ENCODE measurements around the gene GNA14. TPM values are rescaled to one million over a fixed set of nuclear protein-coding genes. Genes with fewer than 3 reads are reported as not detected.
"Not testable (repeated sequence)": the region's sequence is repeated elsewhere in the genome, so short reads cannot be mapped to it uniquely, and the experiment has no call there.

GNA14 gene
- 8.0 TPM for total RNA-seq

DNA sequence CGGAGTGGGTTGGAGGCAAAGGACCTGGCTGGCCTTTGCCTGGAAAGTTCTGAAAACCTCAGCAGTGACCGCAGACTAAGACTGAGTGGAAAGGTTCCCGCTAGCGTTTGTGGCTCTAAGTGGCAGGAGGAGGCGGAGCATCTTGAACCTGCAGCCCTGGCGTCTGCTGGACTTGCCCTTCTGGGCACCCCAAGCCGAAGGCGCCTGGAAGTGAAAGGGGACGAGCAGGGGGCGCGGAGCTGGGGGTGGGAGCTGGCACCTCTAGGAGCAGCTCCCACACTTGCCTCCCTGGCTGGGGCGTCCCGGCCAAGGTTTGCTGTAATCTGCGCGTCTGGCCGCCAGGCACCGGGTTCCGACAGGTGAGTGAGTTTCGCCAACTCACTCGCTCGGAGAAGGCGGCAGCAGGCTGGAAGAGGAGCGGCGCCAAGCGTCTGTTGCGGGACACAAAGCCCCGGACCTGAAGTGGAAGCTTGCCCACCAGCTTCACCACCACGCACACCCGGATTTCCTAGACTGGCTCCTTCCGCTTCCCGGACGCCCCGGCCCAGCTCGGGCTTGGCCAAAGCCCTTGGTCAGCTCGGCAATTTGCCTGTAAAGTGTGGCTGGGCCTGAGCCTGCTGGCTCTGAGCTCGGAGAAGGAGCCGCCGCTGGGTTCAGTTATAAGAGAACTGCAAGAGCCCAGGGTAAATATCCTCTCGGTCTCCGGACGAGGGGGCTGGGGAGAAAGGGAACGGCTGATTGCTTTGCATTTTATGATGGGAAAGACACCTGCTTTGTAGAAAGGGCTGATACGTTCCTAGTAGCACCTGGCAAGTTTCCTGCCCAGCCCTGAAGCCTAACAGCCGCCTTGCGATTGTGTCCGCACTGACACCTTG lies at the start of gene GNA14:
GNA14 (minus strand) TSS at position 89 of the 875 bp plus-strand sequence. CDS start 529 bp downstream, outside the sequence.
- intact Hi-C loops (cut with DNase I) = no loop called here
- DNase-seq (ENCODE audit: low spot score) (peak; percentile 71), ATAC-seq (peak; percentile 78)

DNA sequence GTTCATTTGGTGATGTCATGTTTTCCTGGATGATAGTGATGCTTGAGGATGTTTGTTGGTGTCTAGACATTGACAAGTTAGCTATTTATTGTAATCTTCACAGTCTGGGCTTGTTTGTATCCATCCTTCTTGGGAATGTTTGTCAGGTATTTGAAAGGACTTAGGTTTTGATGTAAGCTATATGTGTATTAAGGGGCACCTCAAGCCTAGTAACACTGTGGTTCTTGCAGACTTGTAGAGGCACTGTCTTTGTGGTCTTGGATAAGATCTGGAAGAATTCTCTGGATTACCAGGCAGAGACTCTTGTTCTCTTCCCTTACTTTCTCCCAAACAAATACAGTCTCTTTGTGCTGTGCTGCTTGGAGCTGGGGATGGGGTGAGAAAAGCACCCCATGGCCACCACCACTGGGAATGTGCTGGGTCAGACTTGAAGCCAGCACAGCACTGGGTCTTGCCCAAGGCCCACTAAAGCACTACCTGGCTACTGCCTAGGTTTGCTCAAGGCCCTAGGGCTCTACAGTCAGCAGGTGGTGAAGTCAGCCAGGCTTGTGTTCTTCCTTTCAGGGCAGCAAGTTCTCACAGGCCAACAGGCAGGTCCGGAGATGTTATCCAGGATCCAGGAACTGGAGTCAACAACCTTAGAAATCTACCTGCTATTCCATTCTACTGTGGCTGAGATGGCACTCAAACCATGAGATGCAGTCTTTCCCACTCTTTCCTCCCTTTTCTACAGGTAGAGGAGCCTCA lies 49.3 kb upstream of the GNA14 start:
- intact Hi-C loops (cut with DNase I) = no loop called here
- DNase-seq (ENCODE audit: low spot score) (no peak), ATAC-seq (no peak)

DNA sequence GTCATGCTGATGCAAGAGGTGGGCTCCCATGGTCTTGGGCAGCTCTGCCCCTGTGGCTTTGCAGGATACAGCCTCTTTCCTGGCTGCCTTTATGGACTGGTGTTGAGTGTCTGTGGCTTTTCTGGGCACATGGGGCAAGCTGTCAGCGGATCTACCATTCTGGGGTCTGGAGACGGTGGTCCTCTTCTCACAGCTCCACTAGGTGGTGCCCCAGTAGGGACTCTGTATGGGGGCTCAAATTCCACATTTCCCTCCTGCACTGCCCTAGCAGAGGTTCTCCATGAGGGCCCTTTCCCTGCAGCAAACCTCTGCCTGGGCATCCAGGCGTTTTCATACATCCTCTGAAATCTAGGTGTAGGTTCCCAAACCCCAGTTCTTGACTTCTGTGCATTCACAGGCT lies 42.6 kb upstream of the GNA14 start:
- ATAC-seq; intact Hi-C loops (cut with DNase I); DNase-seq (ENCODE audit: low spot score): not testable (repeated sequence)

DNA sequence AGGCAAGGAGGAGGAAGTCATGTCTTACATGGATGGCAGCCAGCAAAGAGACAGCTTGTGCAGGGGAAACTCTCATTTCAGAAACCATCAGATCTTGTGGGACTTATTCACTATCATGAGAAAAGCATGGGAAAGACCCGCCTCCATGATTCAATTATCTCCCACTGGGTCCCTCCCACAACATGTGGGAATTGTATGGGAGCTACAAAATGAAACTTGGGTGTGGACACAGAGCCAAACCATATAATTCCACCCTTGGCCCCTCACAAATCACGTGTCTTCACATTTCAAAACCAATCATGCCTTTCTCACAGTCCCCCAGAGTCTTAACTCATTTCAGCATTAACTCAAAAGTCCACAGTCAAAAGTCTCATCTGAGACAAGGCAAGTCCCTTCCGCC lies 42.0 kb upstream of the GNA14 start:
- ATAC-seq; DNase-seq (ENCODE audit: low spot score); intact Hi-C loops (cut with DNase I): not testable (repeated sequence)

DNA sequence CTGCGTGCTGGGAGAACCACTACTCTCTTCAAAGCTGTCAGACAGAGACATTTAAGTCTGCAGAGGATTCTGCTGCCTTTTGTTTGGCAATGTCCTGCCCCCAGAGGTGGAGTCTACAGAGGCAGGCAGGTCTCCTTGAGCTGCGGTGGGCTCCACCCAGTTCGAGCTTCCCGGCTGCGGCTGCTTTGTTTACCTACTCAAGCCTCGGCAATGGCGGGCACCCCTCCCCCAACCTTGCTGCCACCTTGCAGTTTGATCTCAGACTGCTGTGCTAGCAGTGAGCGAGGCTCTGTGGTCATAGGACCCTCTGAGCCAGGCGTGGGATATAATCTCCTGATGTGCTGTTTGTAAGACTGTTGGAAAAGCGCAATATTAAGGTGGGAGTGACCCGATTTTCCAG lies 39.6 kb upstream of the GNA14 start:
- DNase-seq (ENCODE audit: low spot score); ATAC-seq; intact Hi-C loops (cut with DNase I): not testable (repeated sequence)

DNA sequence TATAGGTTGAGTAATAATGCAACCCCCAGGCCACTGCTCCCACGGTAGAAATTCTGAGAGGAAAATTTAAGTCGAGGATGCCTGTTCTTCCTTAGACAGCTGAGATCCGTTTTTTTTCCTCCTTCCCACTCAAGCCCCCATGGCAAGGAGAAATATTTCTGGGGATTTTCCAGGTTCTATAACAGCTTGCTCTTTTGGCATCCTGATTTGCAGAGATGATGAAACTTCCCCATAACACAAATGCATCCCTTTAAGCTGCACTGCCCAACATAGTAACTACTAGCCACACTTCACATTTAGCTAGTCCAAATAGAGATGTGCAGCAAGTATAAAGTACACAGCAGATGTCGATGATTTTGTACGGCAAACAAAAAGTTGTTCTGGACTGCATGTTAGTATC lies 32.5 kb upstream of the GNA14 start:
- intact Hi-C loops (cut with DNase I) = no loop called here
- ATAC-seq (no peak), DNase-seq (ENCODE audit: low spot score) (no peak)

DNA sequence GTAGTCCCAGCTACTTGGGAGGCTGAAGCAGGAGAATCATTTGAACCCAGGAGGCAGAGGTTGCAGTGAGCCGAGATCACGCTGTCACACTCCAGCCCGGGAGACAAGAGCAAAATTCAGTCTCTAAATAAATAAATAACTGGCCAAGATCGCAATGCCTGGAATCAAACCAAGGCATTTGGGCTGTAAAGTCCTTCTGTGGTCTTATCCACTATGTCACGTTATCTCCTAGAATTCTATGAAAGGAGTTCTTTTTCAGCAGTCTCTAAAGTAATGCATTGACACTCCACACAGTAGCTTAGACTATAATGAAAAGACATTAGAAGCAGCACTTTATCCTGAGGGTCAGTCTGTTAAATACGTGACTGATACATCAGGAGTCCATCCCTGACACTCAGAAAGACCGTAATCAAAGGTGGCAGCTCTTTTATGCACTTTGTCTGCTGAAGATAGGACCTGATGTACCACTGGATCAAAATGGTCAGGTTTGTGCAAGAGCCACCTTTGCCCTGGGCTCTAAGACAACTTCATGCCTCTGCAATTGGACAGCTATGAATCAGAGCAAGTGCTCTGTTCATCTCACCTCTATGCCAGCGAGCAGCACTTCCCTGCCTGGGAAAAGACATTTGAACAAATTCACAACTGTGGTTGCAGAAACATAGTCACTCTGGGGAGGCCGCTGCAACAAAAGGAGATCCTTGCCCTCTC lies 31.7 kb upstream of the GNA14 start:
- intact Hi-C loops (cut with DNase I) = no loop called here
- no peak for ATAC-seq
- no peak for DNase-seq (ENCODE audit: low spot score)

DNA sequence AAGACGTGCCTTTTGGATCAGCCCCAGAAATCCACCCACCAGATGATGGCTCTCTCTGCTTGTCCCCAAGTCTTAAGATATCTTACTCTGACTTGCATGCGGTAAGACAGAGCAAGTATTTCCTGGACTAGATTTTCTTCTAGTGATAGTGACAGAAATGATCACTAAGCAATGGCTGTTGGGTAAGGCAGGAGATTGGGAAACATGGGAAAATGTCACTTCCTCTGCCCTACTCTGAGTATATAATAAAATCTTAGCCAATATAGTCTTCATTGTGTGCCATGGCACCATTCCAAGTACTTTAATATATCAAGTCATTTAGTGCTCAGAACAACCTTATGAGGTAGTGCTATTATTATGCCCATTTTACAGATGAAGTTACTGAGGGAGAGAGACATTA lies 31.0 kb upstream of the GNA14 start:
- no peak for ATAC-seq
- intact Hi-C loops (cut with DNase I) = no loop called here
- DNase-seq (ENCODE audit: low spot score) = no peak

DNA sequence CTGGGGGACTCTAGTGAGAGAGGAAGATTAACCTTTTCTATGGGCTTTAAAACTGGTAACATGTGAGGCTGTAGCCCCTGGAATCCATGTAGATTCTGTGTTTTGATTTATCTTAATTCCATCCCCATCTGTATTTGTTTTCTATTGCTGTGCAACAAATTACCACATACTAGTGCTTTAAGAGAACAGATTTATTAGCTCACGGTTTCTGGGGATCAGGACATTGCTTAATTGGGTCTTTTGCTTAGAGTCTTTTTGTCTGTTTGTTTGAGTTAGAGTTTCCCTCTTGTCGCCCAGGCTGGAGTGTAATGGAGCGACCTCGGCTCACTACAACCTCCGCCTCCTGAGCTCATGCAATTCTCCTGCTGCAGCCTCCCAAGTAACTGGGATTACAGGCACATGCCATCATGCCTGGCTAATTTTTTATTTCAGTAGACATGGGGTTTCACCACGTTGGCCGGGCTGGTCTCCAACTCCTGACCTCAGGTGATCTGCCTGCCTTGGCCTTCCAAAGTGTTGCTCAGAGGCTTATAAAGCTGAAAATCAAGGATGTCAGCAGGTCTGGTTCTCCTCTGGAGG lies 29.9 kb upstream of the GNA14 start:
- ATAC-seq = no peak
- intact Hi-C loops (cut with DNase I) = no loop called here
- DNase-seq (ENCODE audit: low spot score) = no peak

DNA sequence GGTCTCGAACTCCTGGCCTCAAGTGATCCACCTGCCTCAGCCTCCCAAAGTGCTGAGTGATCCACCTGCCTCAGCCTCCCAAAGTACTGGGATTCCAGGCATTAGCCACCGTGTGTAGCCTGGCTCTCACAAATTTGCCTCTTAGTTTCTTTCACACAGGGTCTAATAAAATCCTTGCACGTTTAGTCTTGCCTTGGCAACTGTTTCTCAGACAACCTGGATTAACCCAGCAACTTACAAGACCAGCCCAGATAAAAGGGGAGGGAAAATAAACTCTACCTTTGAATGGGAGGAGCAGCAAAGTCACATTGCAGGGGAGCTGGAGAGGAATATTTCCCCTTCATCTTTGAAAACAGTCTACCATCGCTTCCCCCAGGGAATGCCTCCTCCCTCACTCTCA lies 29.3 kb upstream of the GNA14 start:
- intact Hi-C loops (cut with DNase I) = no loop called here
- no peak for ATAC-seq
- DNase-seq (ENCODE audit: low spot score) = no peak

DNA sequence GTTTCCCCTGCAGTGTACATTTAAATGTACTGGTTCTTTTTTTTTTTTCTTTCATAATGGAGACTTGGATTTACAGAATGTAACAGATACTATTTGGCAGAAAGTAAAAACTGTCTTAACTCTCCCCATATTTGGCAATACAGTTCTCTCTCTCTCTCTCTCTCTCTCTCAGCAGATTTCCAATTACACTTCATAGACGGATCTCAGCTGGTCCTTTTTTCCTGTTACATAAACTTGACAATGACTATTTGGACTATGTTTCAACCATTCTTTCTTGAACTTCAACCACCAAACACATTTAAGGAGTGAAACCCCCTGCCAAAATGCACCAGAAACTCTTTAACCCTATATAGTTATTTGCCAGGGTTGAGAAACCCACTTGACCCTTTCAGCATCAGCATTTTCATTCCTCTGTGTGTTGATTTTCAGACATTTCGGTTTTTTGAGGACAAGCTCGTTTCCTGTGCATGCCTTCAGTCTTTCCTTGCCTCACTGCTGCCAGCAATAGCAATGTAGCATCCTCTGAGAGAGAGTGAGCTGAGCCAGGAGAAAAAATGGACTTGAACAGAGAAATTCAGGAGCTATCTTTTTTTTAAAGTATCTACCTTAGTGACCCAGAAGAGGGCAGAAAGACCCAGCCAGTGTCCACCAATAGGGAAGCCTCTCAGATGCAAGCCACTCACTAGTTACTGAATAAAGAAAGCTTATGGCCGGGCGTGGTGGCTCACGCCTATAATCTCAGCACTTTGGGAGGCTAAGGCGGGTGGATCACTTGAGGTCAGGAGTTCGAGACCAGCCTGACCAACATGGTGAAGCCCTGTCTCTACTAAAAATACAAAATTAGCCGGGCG lies 26.0 kb upstream of the GNA14 start:
- ATAC-seq = no peak
- intact Hi-C loops (cut with DNase I) = no loop called here
- DNase-seq (ENCODE audit: low spot score) = no peak

DNA sequence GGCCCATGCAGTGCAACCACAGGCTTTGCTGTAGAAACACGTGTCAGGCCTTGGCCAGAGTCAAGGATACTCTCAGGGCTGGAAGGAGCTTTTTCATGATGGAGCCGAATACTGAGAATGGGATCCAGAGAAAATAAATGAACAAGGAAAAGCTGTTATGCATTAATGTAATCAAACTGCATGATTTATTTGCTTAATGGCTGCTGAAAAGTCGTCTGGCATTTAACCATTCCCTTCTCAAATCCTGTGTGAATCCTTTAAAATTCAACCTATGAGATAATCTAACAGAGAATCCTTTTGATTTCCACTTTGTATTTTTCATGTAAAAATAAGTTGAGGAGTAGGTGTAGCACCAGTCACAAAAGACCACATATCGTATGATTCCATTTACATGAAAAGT lies 24.1 kb upstream of the GNA14 start:
- DNase-seq (ENCODE audit: low spot score) (no peak), ATAC-seq (no peak)
- intact Hi-C loops (cut with DNase I) = no loop called here

DNA sequence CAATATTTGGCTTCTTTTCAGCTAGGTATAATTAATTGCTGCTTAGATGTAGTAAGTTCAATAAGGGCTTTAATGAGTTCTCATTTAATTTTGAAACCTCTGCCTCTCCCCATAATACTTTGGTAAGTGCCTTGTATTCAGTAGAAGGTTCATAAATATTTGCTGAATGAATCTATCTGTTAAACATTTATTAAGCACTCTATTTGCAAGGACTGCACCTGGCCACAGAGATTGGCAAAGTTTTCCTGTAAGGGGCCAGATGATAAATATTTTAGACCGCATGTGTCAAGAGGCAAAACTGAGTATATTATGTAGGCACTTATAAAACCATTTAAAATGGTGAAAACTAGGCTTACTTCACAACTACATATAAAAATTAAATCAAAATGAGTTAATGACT lies 19.0 kb upstream of the GNA14 start:
- intact Hi-C loops (cut with DNase I) = no loop called here
- no peak for ATAC-seq
- no peak for DNase-seq (ENCODE audit: low spot score)

DNA sequence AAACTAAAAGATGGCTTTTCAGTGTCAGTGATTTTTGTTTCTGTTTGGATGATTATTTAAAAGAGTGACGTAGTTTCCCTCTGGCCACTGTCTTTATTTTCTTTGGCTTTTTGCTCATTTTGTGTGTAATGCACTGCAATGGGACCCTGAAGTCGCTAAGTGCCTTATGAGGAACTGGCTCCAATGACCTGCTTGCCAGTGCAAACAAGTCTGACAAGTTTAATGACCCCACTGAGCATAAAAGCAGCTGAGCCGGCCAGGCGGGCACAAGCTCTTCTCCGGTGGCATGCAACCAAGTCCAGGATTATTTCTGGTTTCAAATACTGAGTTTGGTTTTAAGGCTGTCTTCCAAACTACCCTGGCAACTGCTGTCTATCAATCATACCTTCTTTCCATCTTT lies 15.6 kb upstream of the GNA14 start:
- ATAC-seq (peak; percentile 93), DNase-seq (ENCODE audit: low spot score) (no peak)
- intact Hi-C loops (cut with DNase I) = no loop called here

DNA sequence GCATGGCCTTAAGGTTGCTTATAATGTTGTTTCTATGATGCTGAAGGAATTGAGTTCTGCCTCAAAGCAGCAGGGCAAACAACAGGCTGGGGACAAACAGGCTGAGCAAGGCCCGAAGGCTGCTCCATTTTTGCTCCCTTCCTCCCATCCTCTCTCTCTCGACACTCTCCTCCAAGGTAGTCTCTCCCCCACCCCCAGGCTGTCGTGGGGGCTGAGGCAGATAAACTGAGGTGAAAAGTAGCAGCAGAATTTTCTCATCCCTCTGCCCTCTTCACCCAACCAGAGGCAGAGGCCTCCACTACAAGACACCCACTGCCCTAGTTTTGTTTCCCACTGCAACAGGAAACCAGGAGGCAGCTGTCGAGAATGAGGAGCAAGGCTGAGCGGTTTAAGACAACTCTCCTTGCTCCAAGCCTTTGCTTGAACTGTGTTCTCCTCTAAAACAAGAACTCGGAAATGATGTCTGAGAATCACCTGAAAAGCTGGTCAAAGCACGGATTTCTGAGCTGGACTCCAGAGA lies 13.5 kb upstream of the GNA14 start:
- ATAC-seq (no peak), DNase-seq (ENCODE audit: low spot score) (no peak)
- intact Hi-C loops (cut with DNase I) = no loop called here

DNA sequence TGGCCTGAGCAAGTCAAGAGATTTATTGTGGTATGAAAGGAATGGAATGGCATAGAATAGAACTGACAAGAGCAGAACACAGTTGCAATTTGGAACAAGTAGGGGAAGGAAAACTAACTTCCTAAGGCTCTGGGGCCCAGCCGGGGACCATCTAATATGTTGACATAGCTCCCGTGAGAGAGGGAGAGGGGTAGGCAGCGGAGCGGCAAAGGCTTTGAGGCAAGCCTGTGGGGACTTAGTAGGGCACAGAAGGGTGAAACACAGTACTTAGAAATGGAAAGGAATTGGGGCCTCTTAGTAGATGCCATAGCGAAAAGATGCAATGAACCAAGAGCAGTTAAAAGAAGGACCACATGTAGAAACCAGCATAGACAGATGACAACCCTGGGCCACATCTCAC lies 11.8 kb upstream of the GNA14 start:
- no peak for ATAC-seq
- DNase-seq (ENCODE audit: low spot score) = no peak
- intact Hi-C loops (cut with DNase I) = no loop called here

DNA sequence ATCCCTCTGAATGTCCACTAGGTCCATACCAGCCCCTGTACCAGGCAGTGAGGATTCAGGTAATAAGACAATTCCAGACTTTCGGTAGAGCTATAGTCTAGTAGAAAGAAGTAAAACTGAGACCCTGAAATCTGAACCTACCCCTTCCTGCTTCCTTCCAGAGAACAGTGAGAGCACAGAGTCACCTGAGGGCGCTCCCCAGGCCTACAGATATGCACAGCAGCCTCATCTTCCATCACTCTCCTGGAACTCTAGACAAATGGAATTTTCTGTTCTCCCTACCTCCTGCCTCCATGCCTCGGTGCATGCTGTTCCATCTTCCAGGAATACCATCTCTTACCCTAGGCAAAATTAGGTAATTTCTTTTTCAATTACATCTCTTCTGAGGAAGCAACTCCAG lies 3.1 kb upstream of the GNA14 start:
- DNase-seq (ENCODE audit: low spot score) = no peak
- ATAC-seq = no peak
- intact Hi-C loops (cut with DNase I) = no loop called here

DNA sequence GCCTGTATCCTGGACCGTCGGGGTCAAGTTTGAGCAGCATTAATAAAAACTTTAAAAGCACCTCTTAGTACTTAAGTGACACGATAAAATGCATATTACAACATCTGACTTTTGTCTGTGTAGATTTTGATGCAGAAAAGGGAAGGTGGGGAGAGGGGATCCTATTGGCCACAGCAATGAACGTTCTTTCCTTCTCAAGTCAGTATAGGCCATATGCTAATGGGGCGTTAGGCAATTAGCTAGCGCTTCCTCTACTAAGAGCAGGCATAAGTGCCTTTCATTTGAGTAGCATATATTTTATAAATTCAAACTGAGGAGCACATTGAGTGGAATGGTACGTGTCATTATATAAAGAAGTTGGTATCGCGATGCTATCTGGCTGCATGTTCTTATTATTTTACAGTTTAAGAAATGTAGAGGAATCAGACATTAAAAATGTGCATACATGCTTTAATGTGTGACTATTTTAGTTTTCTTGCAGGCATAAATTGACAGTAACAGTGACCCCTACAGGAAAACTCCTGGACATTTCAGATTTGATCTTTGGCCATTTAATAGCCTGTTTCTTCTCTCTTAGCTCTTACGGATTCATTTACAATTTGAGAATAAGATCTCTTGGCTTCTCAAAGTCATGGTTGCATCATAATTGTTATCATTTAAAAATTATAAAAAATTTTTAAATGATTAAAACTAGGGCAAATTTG lies 1.1 kb upstream of the GNA14 start:
- peak; percentile 5 for ATAC-seq
- intact Hi-C loops (cut with DNase I) = no loop called here
- DNase-seq (ENCODE audit: low spot score) = no peak
